GM12878 (cell line): ENCODE measurements around the gene ATP1B1. TPM values are rescaled to one million over a fixed set of nuclear protein-coding genes. Genes with fewer than 3 reads are reported as not detected.

Source experiments
- ATAC-seq: fragments of 200-7000 bp; cut with Tn5 transposase; 3 replicates; pipeline ENCODE4 v1.9.1; 2020; ENCODE audit warnings: mild to moderate bottlenecking, moderate library complexity
- BruUV-seq: library from RNA; stranded (reverse); fragments of 400-500 nt; replicated peaks from 2 replicates; lab custom pipeline; 2021; lab: Mats Ljungman, UMichigan
- CTCF ChIA-PET: fragments of 300-600 bp; sonication (Branson Sonifier 250); formaldehyde crosslinking; extraction: SDS; loops from one replicate; lab custom pipeline; 2021; ENCODE audit warnings: inconsistent platforms; lab: Yijun Ruan, JAX
- POLR2A ChIA-PET: fragments of 350-600 bp; formaldehyde crosslinking; extraction: SDS; loops from one replicate; lab custom pipeline; 2021; ENCODE audit warnings: inconsistent platforms; lab: Charles Lee
- RAD21 ChIA-PET: fragments of 300-600 bp; sonication (Branson Sonifier 250); formaldehyde crosslinking; loops from one replicate; lab custom pipeline; 2023; ENCODE audit warnings: antibody characterized with exemption; ENCODE audit not compliant: unreplicated experiment; lab: Charles Lee
- SMC1A ChIA-PET: fragments of 300-600 bp; sonication (Branson Sonifier 250); formaldehyde crosslinking; loops from one replicate; lab custom pipeline; 2023; ENCODE audit not compliant: unreplicated experiment, uncharacterized antibody; lab: Charles Lee
- DNase-seq: peaks from one replicate; pipeline ENCODE4 v3.0.0-alpha.2; 2011; ENCODE audit warnings: low read depth, low spot score
- FAIRE-seq: peaks from 3 replicates; lab custom pipeline; 2011; peaks lifted over from hg19 to GRCh38; lab: Jason Lieb, UNC
- H2AFZ ChIP-seq: 2 replicates; pipeline ENCODE4 v1.6.0; 2011; ENCODE audit warnings: low read depth, low read length, control low read depth; ENCODE audit not compliant: control insufficient read depth
- H3K27ac ChIP-seq: 2 replicates; pipeline ENCODE4 v1.5.1; 2011; ENCODE audit warnings: control low read depth; ENCODE audit not compliant: control insufficient read depth, insufficient read depth
- H3K27me3 ChIP-seq, 2 experiments: replicated peaks in 1 of 2; 2 replicates each; pipeline versions ENCODE4 v1.6.0 to v1.6.1; 2011; ENCODE audit warnings: low read length in 1 of 2; ENCODE audit not compliant: control insufficient read depth in 2 of 2, insufficient read depth in 2 of 2
- H3K36me3 ChIP-seq, 2 experiments: 2 replicates each; pipeline ENCODE4 v1.5.1; 2011; ENCODE audit warnings: low read length in 1 of 2; ENCODE audit not compliant: control insufficient read depth in 2 of 2, insufficient read depth in 2 of 2
- H3K4me1 ChIP-seq: 2 replicates; pipeline ENCODE4 v1.6.1; 2011; ENCODE audit warnings: mild to moderate bottlenecking, low read length, moderate library complexity, mixed read lengths; ENCODE audit not compliant: control insufficient read depth, insufficient read depth
- H3K4me2 ChIP-seq: 2 replicates; pipeline ENCODE4 v1.6.0; 2011; ENCODE audit warnings: control low read depth; ENCODE audit not compliant: control insufficient read depth, insufficient read depth
- H3K4me3 ChIP-seq: fragments of 200-600 bp; sonication (generic); 2 replicates; pipeline ENCODE4 v1.5.1; 2016
- H3K79me2 ChIP-seq: 2 replicates; pipeline ENCODE4 v1.6.0; 2011; ENCODE audit warnings: low read length; ENCODE audit not compliant: control insufficient read depth, insufficient read depth
- H3K9ac ChIP-seq: 2 replicates; pipeline ENCODE4 v1.8.0; 2011; ENCODE audit warnings: low read length, control low read depth, mixed read lengths; ENCODE audit not compliant: control insufficient read depth, insufficient read depth
- H3K9me3 ChIP-seq: replicated peaks from 3 replicates; pipeline ENCODE4 v1.5.1; 2011; ENCODE audit warnings: mild to moderate bottlenecking, low read length; ENCODE audit not compliant: control insufficient read depth, insufficient read depth
- H4K20me1 ChIP-seq: 2 replicates; pipeline ENCODE4 v1.6.0; 2011; ENCODE audit not compliant: control insufficient read depth, insufficient read depth
- CEBPB ChIP-seq, 2 experiments: fragments of 150-350 bp in 1 of 2; IDR thresholded peaks; 2 replicates each; pipeline ENCODE4 v1.6.1; 2012 to 2014; ENCODE audit warnings: low read depth in 2 of 2, low read length in 2 of 2, borderline replicate concordance in 1 of 2, inconsistent platforms in 1 of 2
- ETV6 ChIP-seq, 2 experiments: fragments of 450-650 bp in 1 of 2; IDR thresholded peaks in 1 of 2; conservative IDR thresholded peaks in 1 of 2; 2 replicates each; pipeline ENCODE4 v1.6.1; 2014; ENCODE audit warnings: antibody characterized with exemption in 1 of 2, borderline replicate concordance in 1 of 2, low read depth in 1 of 2, mild to moderate bottlenecking in 1 of 2, moderate library complexity in 1 of 2
- IRF4 ChIP-seq: IDR thresholded peaks from 2 replicates; pipeline ENCODE4 v1.6.1; 2011; ENCODE audit warnings: low read depth, low read length
- IRF5 ChIP-seq: fragments of 450-650 bp; IDR thresholded peaks from 2 replicates; pipeline ENCODE4 v1.6.1; 2017; ENCODE audit warnings: borderline replicate concordance
- MYB ChIP-seq: fragments of 150-350 bp; IDR thresholded peaks from 2 replicates; pipeline ENCODE4 v1.6.1; 2014; ENCODE audit warnings: mild to moderate bottlenecking, low read depth, low read length, borderline replicate concordance
- NFYA ChIP-seq: IDR thresholded peaks from 2 replicates; pipeline ENCODE4 v1.6.1; 2011; ENCODE audit warnings: low read depth, mild to moderate bottlenecking, low read length, improper control_type of control experiment, borderline replicate concordance
- RBBP5 ChIP-seq: fragments of 200-600 bp; sonication (generic); conservative IDR thresholded peaks from 2 replicates; pipeline ENCODE4 v1.6.1; 2016
- RELA ChIP-seq: fragments of 450-650 bp; IDR thresholded peaks from 2 replicates; pipeline ENCODE4 v1.8.0; 2014; ENCODE audit warnings: borderline replicate concordance; ENCODE audit not compliant: partially characterized antibody
- RUNX3 ChIP-seq: IDR thresholded peaks from 2 replicates; pipeline ENCODE4 v1.6.1; 2012; ENCODE audit warnings: low read length, inconsistent platforms
- in situ Hi-C: fragments of 300-500 bp; cut with MboI; formaldehyde crosslinking; loops from 9 replicates; pipeline ENCODE4 v1.14.3; 2018; ENCODE audit warnings: mixed read lengths
- intact Hi-C: fragments of 100-400 bp; cut with micrococcal nuclease; formaldehyde crosslinking; loops from one replicate; pipeline ENCODE4 v1.14.2; 2022; ENCODE audit not compliant: unreplicated experiment
- polyA plus RNA-seq, 11 experiments: library from polyadenylated mRNA; depleted of rRNA in 4 of 11; unstranded in 6 of 11; stranded (reverse) in 5 of 11; fragments of >200 nt; fragmentation: Nextera tagmentation in 4 of 11; fragmentation: Illumina TruSeq in 1 of 11; extraction: Ambion mirVana in 4 of 11; extraction: Trizol in 1 of 11; gene quantifications; 1 replicate in 1 of 11; 2 replicates in 10 of 11; pipeline versions ENCODE4 v1.2.1 to v1.2.3, GENCODE V29; 2011 to 2016; ENCODE audit warnings: inconsistent platforms in 2 of 11, missing spikeins in 2 of 11, low read depth in 1 of 11
- total RNA-seq, 4 experiments: library from RNA; depleted of rRNA in 3 of 4; stranded (reverse); fragments of >200 nt in 3 of 4; fragmentation: Illumina TruSeq in 1 of 4; extraction: Trizol in 1 of 4; gene quantifications; 2 replicates each; pipeline versions ENCODE4 v1.2.1 to v1.2.3, GENCODE V29; 2013 to 2021

The ATP1B1 gene
- total and polyA plus RNA-seq, 10 of the 15 experiments (the other 5 are each of a cell fraction or from before 2014, with no cell fraction given): 0.84 to 14.0 (median 1.4) TPM

GRCh38 chr1:169062152-169062551 lies 44.3 kb upstream of the ATP1B1 start:
- in situ Hi-C loops: no loop called here
- no peak overlapping the region for H3K4me2 ChIP-seq
- POLR2A ChIA-PET: interaction anchor here (0.8 to 2.2 kb wide), 2 partner anchors 13 to 27 kb away, joined by 3 to 6 read pairs; no protein-coding TSS in a partner anchor
- no peak overlapping the region for H3K9ac ChIP-seq
- BruUV-seq: no TSS peak
- DNase-seq (no peak), ATAC-seq (no peak), FAIRE-seq (no peak)
- SMC1A ChIA-PET: interaction anchor here (1.2 to 6.3 kb wide), 5 partner anchors 9 to 163 kb away, joined by 4 to 33 read pairs (median 5); no protein-coding TSS in a partner anchor
- RAD21 ChIA-PET: no interaction called here
- H4K20me1 ChIP-seq: no peaks in the 10 kb centered on the region
- H3K4me1 ChIP-seq: no peaks in the 10 kb centered on the region
- no peak overlapping the region for H3K27ac ChIP-seq
- no peaks in the 10 kb centered on the region for H3K36me3 ChIP-seq
- H3K79me2 ChIP-seq: no peaks in the 10 kb centered on the region
- H3K9me3 ChIP-seq: peaks cover 2% of the 10 kb centered on the region; the same call in 2 of the 3 replicates
- CTCF ChIA-PET: no interaction called here
- no peak overlapping the region for H2AFZ ChIP-seq
- H3K4me3 ChIP-seq: no peak overlapping the region
- no peak for TF ChIP-seq RUNX3
- TF ChIP-seq ETV6 (conservative IDR thresholded peaks at IDR 0.05 in 1 of 2, IDR thresholded peaks at IDR 0.05 in 1 of 2; ENCODE audit: borderline replicate concordance in 1 of 2, low read depth in 1 of 2): no peak
- no peak for TF ChIP-seq IRF4
- no peak for TF ChIP-seq RELA
- TF ChIP-seq NFYA: no peak
- TF ChIP-seq MYB: no peak
- TF ChIP-seq CEBPB (IDR thresholded peaks at IDR 0.05; ENCODE audit: borderline replicate concordance in 1 of 2, low read depth in 2 of 2, low read length in 2 of 2): no peak
- TF ChIP-seq IRF5: no peak
- TF ChIP-seq RBBP5: no peak
- TF ChIP-seq, all 136 proteins: peak for 0
- intact Hi-C loops: no loop called here
- H3K27me3 ChIP-seq: no peaks in the 10 kb centered on the region
